Measurements from ENCODE around the gene TCF12. TPM values are rescaled to one million over a fixed set of nuclear protein-coding genes. Genes with fewer than 3 reads are reported as not detected.
"Not testable (repeated sequence)": the region's sequence is repeated elsewhere in the genome, so short reads cannot be mapped to it uniquely, and the experiment has no call there.

Gene TCF12
- total RNA-seq, 1 donor from 2014 or later, result 84.6 TPM

DNA sequence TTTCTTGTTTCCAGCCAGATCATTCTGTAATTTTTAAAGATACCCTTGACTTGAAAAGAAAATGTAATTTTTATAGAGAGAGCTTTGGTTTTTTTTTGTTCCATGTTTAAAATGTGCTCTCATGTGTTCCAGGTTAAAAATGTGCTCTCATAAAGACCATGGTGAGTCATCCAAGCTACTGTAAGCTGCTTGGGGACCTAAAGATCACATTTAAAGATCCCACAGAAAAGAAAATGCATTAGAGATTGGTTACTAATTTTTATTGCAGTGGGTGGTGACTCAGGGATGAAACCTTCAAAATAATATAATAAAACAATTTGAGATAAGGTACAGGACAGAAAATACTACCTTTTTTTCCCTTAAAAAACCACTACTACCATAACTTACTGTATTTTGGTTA is 11.0 kb downstream of the TCF12 start:
- TF ChIP-seq, protein P1, sequence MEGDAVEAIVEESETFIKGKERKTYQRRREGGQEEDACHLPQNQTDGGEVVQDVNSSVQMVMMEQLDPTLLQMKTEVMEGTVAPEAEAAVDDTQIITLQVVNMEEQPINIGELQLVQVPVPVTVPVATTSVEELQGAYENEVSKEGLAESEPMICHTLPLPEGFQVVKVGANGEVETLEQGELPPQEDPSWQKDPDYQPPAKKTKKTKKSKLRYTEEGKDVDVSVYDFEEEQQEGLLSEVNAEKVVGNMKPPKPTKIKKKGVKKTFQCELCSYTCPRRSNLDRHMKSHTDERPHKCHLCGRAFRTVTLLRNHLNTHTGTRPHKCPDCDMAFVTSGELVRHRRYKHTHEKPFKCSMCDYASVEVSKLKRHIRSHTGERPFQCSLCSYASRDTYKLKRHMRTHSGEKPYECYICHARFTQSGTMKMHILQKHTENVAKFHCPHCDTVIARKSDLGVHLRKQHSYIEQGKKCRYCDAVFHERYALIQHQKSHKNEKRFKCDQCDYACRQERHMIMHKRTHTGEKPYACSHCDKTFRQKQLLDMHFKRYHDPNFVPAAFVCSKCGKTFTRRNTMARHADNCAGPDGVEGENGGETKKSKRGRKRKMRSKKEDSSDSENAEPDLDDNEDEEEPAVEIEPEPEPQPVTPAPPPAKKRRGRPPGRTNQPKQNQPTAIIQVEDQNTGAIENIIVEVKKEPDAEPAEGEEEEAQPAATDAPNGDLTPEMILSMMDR (IDR thresholded peaks at IDR 0.05; ENCODE audit: insufficient read depth, low read length, poor library complexity, severe bottlenecking), result no peak
- no peaks in the 10 kb centered on the region for H3K27me3 ChIP-seq (ENCODE audit: control insufficient read depth, insufficient read depth, low read length)
- no peak for DNase-seq (ENCODE audit: low read depth)

DNA sequence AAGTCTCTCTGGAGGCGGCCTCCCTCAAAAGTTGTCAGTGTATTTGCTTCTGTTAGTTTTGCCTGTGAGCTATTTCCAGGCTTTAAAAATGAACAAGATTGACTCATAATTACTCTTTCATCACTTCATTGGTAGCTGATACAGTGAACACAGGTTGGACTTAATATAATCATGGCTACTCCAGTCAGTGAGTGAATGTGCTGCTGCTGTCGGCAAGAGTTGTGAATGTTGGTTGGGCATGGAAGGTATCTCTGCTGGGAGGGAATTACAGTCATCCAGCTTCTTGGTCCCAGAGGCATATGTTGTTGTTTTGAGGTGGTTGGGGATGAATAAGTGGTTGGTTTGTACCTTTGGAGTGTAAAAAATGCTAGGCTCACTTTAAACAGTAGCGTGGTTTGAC is 11.5 kb downstream of the TCF12 start:
- Histone ChIP-seq H3K36me3 (ENCODE audit: control insufficient read depth, insufficient read depth, low read length) (no peaks in the 10 kb centered on the region), H3K4me3 (ENCODE audit: low read depth, low read length) (no peak overlapping the region), H3K27me3 (ENCODE audit: control insufficient read depth, insufficient read depth, low read length) (no peaks in the 10 kb centered on the region)
- TF ChIP-seq, protein P1 (IDR thresholded peaks at IDR 0.05; ENCODE audit: insufficient read depth, low read length, poor library complexity, severe bottlenecking), result no peak
- no peak for DNase-seq (ENCODE audit: low read depth)

More for the DNA sequence above, 11.0 kb downstream of the TCF12 start:
- no peaks in the 10 kb centered on the region for H3K36me3 ChIP-seq (ENCODE audit: control insufficient read depth, insufficient read depth, low read length)
- no peak overlapping the region for H3K4me3 ChIP-seq (ENCODE audit: low read depth, low read length)

DNA sequence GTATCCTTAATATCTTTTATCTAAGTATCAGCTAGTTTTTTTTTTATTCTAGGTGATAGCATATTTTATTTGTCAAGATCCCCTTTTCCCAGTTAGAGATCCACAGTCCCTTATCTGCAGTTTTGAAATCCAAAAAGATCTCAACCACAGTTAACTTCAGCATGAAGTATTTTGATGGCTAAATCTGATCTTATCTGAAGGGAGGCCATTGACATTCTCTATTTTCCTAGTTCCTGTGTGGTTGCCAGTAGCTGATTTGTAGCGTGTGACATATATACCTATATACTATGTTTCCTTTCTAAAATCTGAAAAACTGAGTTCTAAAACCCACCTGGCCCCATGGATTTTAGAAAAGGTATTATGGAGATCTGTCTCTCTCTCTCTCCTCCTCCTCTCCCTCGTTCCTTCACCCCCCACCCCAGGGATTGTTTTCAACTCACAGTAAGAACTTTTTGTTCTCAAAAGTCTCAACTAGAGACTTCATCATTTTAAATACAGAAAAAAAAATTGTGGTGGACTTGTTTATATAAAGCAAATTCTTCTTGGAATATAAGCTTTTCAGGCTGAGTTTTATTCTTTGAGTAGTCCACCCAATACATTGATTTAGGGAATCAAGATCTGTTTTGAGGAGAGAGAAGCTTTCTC is 12.3 kb downstream of the TCF12 start:
- TF ChIP-seq, protein P1 (IDR thresholded peaks at IDR 0.05; ENCODE audit: insufficient read depth, low read length, poor library complexity, severe bottlenecking), result no peak
- no peak for DNase-seq (ENCODE audit: low read depth)
- no peaks in the 10 kb centered on the region for H3K36me3 ChIP-seq (ENCODE audit: control insufficient read depth, insufficient read depth, low read length)
- H3K27me3 ChIP-seq (ENCODE audit: control insufficient read depth, insufficient read depth, low read length), result no peaks in the 10 kb centered on the region
- no peak overlapping the region for H3K4me3 ChIP-seq (ENCODE audit: low read depth, low read length)

DNA sequence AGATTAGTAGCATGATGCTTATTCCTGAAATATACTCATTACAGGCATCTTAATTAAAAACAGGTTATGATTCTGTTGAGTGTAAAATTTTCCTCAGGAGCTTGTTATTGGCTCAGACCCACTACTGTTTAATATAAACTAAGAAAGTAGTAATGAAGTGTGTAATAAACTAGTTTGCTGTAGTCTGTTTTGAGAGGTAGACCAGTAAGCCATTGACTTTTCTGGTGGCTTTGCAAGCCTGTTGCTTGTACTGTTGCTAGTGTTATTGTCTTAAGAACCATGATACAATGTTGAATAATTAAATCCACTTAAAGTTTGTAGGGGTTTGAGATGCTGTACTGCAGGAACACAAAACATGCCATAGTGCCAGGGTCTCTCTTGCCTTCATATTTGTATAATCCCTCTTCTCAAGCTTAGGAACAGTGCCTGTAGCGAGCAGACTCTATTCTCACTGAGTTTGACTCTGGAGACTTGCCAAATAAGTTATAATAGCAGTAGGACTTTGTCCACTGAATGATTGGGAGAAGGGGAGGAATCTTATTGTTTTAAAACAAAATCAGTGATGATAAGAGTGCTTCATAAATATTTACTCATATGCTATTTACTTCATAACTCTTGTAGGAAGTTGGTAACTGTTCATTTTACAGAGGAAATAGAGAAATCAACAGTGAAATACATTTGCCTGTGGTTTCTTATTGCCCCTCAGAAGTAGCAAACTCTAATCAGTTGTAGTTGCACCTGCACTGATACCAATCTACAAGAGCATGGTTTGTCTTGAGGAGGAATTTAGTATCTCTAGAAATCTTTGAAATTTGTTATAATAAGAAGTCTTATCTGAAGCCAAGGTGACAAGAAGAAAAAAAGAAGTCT is 13.4 kb downstream of the TCF12 start:
- TF ChIP-seq, protein P1 (IDR thresholded peaks at IDR 0.05; ENCODE audit: insufficient read depth, low read length, poor library complexity, severe bottlenecking), result no peak
- Histone ChIP-seq H3K4me3 (ENCODE audit: low read depth, low read length) (no peak overlapping the region), H3K36me3 (ENCODE audit: control insufficient read depth, insufficient read depth, low read length) (no peaks in the 10 kb centered on the region), H3K27me3 (ENCODE audit: control insufficient read depth, insufficient read depth, low read length) (no peaks in the 10 kb centered on the region)
- DNase-seq (ENCODE audit: low read depth), result no peak

DNA sequence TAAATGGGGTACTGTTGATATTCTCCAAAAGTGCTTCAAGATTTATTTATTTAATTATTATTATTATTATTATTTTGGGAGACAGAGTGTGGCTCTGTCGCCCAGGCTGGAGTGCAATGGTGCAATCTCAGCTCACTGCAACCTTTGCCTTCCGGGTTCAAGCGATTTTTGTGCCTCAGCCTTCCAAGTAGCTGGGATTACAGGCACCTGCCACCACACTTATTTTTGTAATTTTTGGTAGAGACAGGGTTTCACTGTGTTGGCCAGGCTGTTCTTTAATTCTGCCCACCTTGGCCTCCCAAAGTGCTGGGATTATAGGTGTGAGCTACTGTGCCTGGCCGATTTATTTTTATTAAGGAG is 14.0 kb downstream of the TCF12 start:
- H3K27me3 ChIP-seq (ENCODE audit: control insufficient read depth, insufficient read depth, low read length); DNase-seq (ENCODE audit: low read depth); H3K4me3 ChIP-seq (ENCODE audit: low read depth, low read length); H3K36me3 ChIP-seq (ENCODE audit: control insufficient read depth, insufficient read depth, low read length): not testable (repeated sequence)

DNA sequence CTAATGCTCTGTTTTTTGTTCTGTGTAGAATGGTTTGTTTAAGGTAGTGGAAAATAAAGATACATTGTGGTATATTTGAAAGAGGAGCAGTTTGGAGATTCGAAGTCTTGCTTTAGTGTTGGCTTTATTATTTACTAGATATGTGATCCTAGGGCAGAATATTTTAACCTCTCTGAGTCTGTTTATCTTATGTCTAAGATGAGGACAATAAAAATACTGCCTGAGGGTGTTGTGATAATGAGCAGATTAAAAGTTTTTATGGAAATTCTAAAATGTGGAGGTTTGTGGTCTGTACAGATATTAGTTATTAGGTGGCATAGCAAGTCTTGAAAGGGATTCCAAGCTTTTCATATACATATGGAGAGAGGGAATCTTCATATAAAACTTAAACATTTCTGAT is 15.0 kb downstream of the TCF12 start:
- Histone ChIP-seq H3K27me3 (ENCODE audit: control insufficient read depth, insufficient read depth, low read length) (no peaks in the 10 kb centered on the region), H3K4me3 (ENCODE audit: low read depth, low read length) (no peak overlapping the region), H3K36me3 (ENCODE audit: control insufficient read depth, insufficient read depth, low read length) (no peaks in the 10 kb centered on the region)
- TF ChIP-seq, protein P1 (IDR thresholded peaks at IDR 0.05; ENCODE audit: insufficient read depth, low read length, poor library complexity, severe bottlenecking), result no peak
- DNase-seq (ENCODE audit: low read depth), result no peak

All from kidney epithelial cell (primary cell).